PFSK-1 (cell line): Measurements from ENCODE around the gene SYS1.

Source experiments
- FOXP2 ChIP-seq: optimal IDR thresholded peaks from 2 replicates; pipeline ENCODE3; 2011; ENCODE audit warnings: borderline replicate concordance, control low read depth, inconsistent platforms; ENCODE audit not compliant: insufficient read depth; ENCODE audit errors: extremely low read length, extremely low read depth
- POLR2AphosphoS5 ChIP-seq: IDR thresholded peaks from 2 replicates; pipeline ENCODE4 v1.6.1; 2012; ENCODE audit warnings: low read depth, mild to moderate bottlenecking, control low read depth, low read length, moderate library complexity
- SIN3A ChIP-seq: IDR thresholded peaks from 2 replicates; pipeline ENCODE4 v1.6.1; 2012; ENCODE audit warnings: mild to moderate bottlenecking, low read length, moderate library complexity, borderline replicate concordance; ENCODE audit not compliant: insufficient read depth
- TAF1 ChIP-seq: IDR thresholded peaks from 2 replicates; pipeline ENCODE4 v1.6.1; 2012; ENCODE audit warnings: low read length, control low read depth, borderline replicate concordance; ENCODE audit not compliant: insufficient read depth
- TF ChIP-seq, protein P1 (sequence below), 2 experiments: IDR thresholded peaks; 2 replicates each; pipeline versions ENCODE4 v1.6.1 to v1.8.0; 2011 to 2012; ENCODE audit warnings: low read depth in 2 of 2, low read length in 2 of 2, control low read depth in 1 of 2, inconsistent platforms in 1 of 2, mild to moderate bottlenecking in 1 of 2, moderate library complexity in 1 of 2; ENCODE audit not compliant: insufficient read depth in 1 of 2

Gene SYS1

DNA sequence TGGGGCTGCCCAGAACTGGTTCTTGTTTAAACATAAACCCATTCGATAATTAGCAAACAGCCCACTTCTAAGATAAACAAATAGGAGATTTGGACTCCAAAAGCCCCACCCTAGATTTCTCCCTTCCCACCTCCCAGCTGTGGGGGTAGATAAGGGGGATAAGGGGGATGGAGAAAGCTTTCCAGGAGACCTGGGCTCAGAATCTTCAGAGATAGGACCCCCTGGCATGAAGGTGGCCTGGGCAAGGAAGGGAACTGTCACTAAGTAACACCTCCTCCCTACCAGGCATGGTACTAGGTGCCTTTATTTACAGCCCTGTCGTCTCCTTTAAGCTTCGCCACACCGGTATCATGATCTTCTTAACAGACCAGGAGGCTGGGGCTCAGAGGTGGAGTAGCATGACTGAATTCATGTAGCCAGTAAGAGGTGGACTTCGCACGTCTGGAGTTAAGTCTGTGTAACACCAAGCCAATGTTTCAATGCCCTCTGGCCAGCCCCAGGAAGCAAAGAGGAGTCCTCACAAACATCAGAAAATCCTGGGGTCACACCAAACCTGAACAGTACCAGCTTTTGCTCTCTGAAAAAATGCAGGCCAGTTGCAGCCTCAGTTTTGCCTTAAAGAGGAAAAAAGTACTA is 19.3 kb upstream of the SYS1 start:
- TF ChIP-seq SIN3A (no peak), FOXP2 (no peak), TAF1 (no peak), POLR2AphosphoS5 (no peak)
- TF ChIP-seq, protein P1, sequence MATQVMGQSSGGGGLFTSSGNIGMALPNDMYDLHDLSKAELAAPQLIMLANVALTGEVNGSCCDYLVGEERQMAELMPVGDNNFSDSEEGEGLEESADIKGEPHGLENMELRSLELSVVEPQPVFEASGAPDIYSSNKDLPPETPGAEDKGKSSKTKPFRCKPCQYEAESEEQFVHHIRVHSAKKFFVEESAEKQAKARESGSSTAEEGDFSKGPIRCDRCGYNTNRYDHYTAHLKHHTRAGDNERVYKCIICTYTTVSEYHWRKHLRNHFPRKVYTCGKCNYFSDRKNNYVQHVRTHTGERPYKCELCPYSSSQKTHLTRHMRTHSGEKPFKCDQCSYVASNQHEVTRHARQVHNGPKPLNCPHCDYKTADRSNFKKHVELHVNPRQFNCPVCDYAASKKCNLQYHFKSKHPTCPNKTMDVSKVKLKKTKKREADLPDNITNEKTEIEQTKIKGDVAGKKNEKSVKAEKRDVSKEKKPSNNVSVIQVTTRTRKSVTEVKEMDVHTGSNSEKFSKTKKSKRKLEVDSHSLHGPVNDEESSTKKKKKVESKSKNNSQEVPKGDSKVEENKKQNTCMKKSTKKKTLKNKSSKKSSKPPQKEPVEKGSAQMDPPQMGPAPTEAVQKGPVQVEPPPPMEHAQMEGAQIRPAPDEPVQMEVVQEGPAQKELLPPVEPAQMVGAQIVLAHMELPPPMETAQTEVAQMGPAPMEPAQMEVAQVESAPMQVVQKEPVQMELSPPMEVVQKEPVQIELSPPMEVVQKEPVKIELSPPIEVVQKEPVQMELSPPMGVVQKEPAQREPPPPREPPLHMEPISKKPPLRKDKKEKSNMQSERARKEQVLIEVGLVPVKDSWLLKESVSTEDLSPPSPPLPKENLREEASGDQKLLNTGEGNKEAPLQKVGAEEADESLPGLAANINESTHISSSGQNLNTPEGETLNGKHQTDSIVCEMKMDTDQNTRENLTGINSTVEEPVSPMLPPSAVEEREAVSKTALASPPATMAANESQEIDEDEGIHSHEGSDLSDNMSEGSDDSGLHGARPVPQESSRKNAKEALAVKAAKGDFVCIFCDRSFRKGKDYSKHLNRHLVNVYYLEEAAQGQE (IDR thresholded peaks at IDR 0.05; ENCODE audit: insufficient read depth in 1 of 2, low read depth in 2 of 2, low read length in 2 of 2): no peak

DNA sequence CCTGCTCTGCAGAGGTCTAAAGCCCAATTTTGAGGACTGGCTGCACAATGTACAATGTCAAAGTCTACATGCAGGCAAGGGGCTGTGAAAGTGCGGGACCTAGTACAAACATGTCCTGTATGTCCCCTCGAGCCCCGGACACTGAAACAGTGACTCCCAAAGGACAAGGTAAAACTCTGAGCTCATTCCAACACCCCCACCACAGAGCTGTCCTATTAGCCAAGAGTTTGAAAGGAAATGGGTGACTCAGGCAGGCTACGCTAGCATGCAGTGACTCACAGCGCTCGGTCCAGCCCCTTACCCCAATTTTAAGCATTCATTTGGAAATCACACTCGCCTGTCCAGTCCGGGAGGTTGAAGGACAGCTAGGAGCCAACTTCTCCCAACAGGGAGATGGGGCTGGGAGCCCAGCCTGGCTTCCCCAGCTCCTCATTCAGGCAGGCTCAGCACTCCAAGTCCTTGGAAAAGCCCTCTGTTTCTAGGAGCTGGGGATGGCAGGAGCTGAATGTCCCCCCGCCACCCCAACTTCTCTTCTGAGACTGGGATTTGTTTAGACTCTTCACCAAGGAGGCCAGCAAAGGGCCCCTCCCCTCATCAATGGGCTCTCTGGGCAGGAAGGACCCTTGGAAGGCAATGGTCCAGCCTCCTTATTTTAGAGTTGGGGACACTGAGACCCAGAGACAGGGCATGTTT is 18.6 kb upstream of the SYS1 start:
- TF ChIP-seq SIN3A: no peak
- TF ChIP-seq POLR2AphosphoS5: no peak
- TF ChIP-seq TAF1: no peak
- TF ChIP-seq, protein P1 (IDR thresholded peaks at IDR 0.05; ENCODE audit: insufficient read depth in 1 of 2, low read depth in 2 of 2, low read length in 2 of 2): no peak
- no peak for TF ChIP-seq FOXP2

DNA sequence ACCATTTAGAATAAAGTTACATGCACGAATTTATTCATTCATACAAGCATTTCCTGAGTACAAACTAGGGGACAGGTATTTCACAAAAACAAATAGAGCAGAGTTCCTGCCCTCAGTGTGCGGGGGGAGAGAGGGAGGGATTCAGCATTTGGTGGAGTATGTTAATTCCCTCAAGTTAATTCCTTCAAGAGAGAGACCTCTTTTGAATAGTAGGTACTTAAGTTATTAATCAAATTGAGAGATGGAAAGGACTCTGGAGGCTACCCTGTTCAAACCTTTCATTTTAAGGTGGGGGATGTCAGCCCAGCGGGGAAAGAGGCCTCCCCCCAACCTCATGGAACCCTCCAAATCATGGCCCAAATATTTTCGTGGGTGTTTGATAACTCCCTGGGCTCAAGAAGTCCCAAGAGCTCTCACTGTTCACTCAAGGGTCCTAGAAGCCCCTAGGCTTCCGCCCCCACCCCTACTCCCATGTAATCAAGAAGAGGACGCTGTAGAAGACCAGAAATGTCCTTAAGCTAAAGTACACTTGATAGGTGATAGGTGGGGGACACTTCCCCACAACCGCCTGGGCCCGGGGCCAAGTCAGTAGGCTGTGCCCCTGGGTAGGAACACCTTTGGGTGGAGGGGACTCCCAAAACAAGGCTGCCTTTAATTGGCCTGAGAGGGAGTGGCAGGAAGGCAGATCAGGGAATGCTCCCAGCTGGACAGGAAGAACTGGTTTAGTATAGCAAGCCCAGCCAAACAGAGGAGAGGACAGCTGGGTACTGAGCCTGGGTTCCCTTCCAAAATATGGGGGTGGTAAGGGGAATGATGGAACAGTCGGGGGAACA is 17.6 kb upstream of the SYS1 start:
- TF ChIP-seq POLR2AphosphoS5 (no peak), TAF1 (no peak), FOXP2 (no peak), SIN3A (no peak)
- TF ChIP-seq, protein P1 (IDR thresholded peaks at IDR 0.05; ENCODE audit: insufficient read depth in 1 of 2, low read depth in 2 of 2, low read length in 2 of 2): no peak

DNA sequence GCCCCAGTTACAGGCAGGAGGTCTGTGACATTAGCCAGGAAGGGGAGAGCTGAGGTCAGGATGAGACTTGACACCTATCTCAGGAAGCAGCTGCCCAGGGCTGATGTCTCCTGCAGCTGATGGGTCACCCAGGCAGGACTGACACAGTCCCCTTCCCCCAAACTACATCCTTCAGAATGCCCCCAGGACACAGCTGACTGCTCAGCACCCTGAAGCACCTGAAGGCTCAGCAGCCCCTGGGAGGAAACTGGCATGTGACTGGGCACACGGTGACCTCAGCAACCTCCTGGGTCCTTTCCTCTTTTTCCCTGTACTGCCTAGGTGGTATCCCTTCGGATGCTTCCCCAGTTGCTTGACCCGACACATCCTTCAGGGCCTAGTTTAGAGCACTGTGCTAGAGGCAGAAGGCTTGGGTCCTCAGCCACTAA is 16.7 kb upstream of the SYS1 start:
- TF ChIP-seq, protein P1 (IDR thresholded peaks at IDR 0.05; ENCODE audit: insufficient read depth in 1 of 2, low read depth in 2 of 2, low read length in 2 of 2): no peak
- TF ChIP-seq POLR2AphosphoS5: no peak
- no peak for TF ChIP-seq TAF1
- TF ChIP-seq FOXP2: no peak
- no peak for TF ChIP-seq SIN3A
